Calu3 (cell line): Measurements from ENCODE around the gene UVSSA. TPM values are rescaled to one million over a fixed set of nuclear protein-coding genes. Genes with fewer than 3 reads are reported as not detected.

Experiments used
- BruUV-seq: library from RNA; stranded (reverse); fragments of 400-500 nt; replicated peaks from 2 replicates; lab custom pipeline; 2021; lab: Mats Ljungman, UMichigan
- CTCF ChIA-PET: fragments of 300-600 bp; sonication (Branson Sonifier 250); formaldehyde crosslinking; loops from one replicate; lab custom pipeline; 2022; ENCODE audit warnings: antibody characterized with exemption; lab: Charles Lee
- DNase-seq: peaks from one replicate; pipeline ENCODE4 v3.0.0; 2022
- H3K27ac Mint-ChIP-seq: one replicate; pipeline ENCODE4 v1.8.0; 2022; ENCODE audit warnings: mixed read lengths; ENCODE audit not compliant: unreplicated experiment
- H3K27me3 Mint-ChIP-seq: one replicate; pipeline ENCODE4 v1.8.0; 2022; ENCODE audit warnings: mixed read lengths; ENCODE audit not compliant: unreplicated experiment
- H3K36me3 Mint-ChIP-seq: one replicate; pipeline ENCODE4 v1.8.0; 2022; ENCODE audit warnings: mild to moderate bottlenecking, moderate library complexity, mixed read lengths; ENCODE audit not compliant: insufficient read depth, unreplicated experiment
- H3K4me1 Mint-ChIP-seq: one replicate; pipeline ENCODE4 v1.8.0; 2022; ENCODE audit warnings: mild to moderate bottlenecking, low read depth, mixed read lengths; ENCODE audit not compliant: unreplicated experiment
- H3K4me3 Mint-ChIP-seq: one replicate; pipeline ENCODE4 v1.8.0; 2022; ENCODE audit warnings: mild to moderate bottlenecking, low read depth, moderate library complexity, mixed read lengths; ENCODE audit not compliant: unreplicated experiment
- H3K9me3 Mint-ChIP-seq: one replicate; pipeline ENCODE4 v1.8.0; 2022; ENCODE audit warnings: low read depth, mixed read lengths; ENCODE audit not compliant: unreplicated experiment
- CTCF ChIP-seq: fragments of 200-600 bp; IDR thresholded peaks from one replicate; pipeline ENCODE4 v1.8.0; 2022; ENCODE audit warnings: antibody characterized with exemption; ENCODE audit not compliant: unreplicated experiment
- intact Hi-C: fragments of 100-400 bp; cut with micrococcal nuclease; formaldehyde crosslinking; loops from one replicate; pipeline ENCODE4 v1.10.0; 2022; ENCODE audit not compliant: unreplicated experiment
- total RNA-seq: library from RNA; stranded (reverse); gene quantifications from 2 replicates; pipeline ENCODE4 v1.2.3, GENCODE V29; 2022

The UVSSA gene
- total RNA-seq, 1 experiment from 2014 or later, result 19.9 TPM

GRCh38 chr4:1416948-1417260 lies 69.9 kb downstream of the UVSSA start:
- CTCF ChIA-PET, result no interaction called here
- no peak for TF ChIP-seq CTCF
- intact Hi-C loops, result no loop called here
- H3K9me3 Mint-ChIP-seq, result no peaks in the 10 kb centered on the region
- H3K4me3 Mint-ChIP-seq, result no peak overlapping the region
- DNase-seq, result no peak
- H3K36me3 Mint-ChIP-seq, result no peaks in the 10 kb centered on the region
- H3K27me3 Mint-ChIP-seq, result peaks cover 65% of the 10 kb centered on the region
- H3K4me1 Mint-ChIP-seq, result no peaks in the 10 kb centered on the region
- no TSS peak for BruUV-seq
- no peak overlapping the region for H3K27ac Mint-ChIP-seq

- no peak for DNase-seq
- no peak overlapping the region for H3K4me3 Mint-ChIP-seq
- TF ChIP-seq CTCF, result no peak
- no peak overlapping the region for H3K27ac Mint-ChIP-seq
- no peaks in the 10 kb centered on the region for H3K9me3 Mint-ChIP-seq
- CTCF ChIA-PET, result no interaction called here
- peaks cover 68% of the 10 kb centered on the region for H3K27me3 Mint-ChIP-seq
- intact Hi-C loops, result no loop called here
- no peaks in the 10 kb centered on the region for H3K4me1 Mint-ChIP-seq
- no peaks in the 10 kb centered on the region for H3K36me3 Mint-ChIP-seq
- no TSS peak for BruUV-seq
Measured at GRCh38 chr4:1417522-1418390, 70.7 kb downstream of the UVSSA start.

- Mint-ChIP-seq H3K9me3 (no peaks in the 10 kb centered on the region), H3K27ac (no peak overlapping the region), H3K27me3 (peaks cover 77% of the 10 kb centered on the region), H3K36me3 (no peaks in the 10 kb centered on the region), H3K4me1 (no peaks in the 10 kb centered on the region), H3K4me3 (no peak overlapping the region)
- TF ChIP-seq CTCF, result no peak
- intact Hi-C loops, result no loop called here
- CTCF ChIA-PET, result no interaction called here
- DNase-seq, result no peak
- no TSS peak for BruUV-seq
Measured at GRCh38 chr4:1418494-1419285, 71.7 kb downstream of the UVSSA start.

GRCh38 chr4:1419708-1420107 lies 72.7 kb downstream of the UVSSA start:
- no peaks in the 10 kb centered on the region for H3K4me1 Mint-ChIP-seq
- DNase-seq, result no peak
- H3K27me3 Mint-ChIP-seq, result peaks cover 88% of the 10 kb centered on the region
- no peak overlapping the region for H3K27ac Mint-ChIP-seq
- no TSS peak for BruUV-seq
- no peak overlapping the region for H3K4me3 Mint-ChIP-seq
- intact Hi-C loops, result no loop called here
- CTCF ChIA-PET, result no interaction called here
- H3K36me3 Mint-ChIP-seq, result no peaks in the 10 kb centered on the region
- no peaks in the 10 kb centered on the region for H3K9me3 Mint-ChIP-seq
- no peak for TF ChIP-seq CTCF
